Ovary (tissue), 9 donors: ENCODE data around the gene CTNNA1. TPM values are rescaled to one million over a fixed set of nuclear protein-coding genes. Genes with fewer than 3 reads are reported as not detected.
A peak's percentile ranks its signal among the peaks of the same experiment; 100 is the strongest.

Experiments
- DNase-seq, 5 donors: peaks; one replicate each; pipeline ENCODE4 v3.0.0-alpha.2; 2019 to 2020
- H3K27ac ChIP-seq, 2 donors: fragments of 200-600 bp; one replicate each; pipeline versions ENCODE4 v1.5.1 to v1.8.0; 2019 to 2022
- H3K27me3 ChIP-seq: fragments of 200-600 bp; one replicate; pipeline ENCODE4 v1.8.0; 2022
- H3K36me3 ChIP-seq: fragments of 200-600 bp; sonication (generic); one replicate; pipeline ENCODE4 v1.5.1; 2019
- H3K4me1 ChIP-seq: one replicate; pipeline ENCODE4 v1.8.1; 2013; ENCODE audit warnings: mild to moderate bottlenecking, moderate library complexity; ENCODE audit not compliant: insufficient read depth
- H3K4me3 ChIP-seq: fragments of 200-600 bp; sonication (generic); one replicate; pipeline ENCODE4 v1.5.1; 2017
- H3K9me3 ChIP-seq, 2 donors: fragments of 200-600 bp in 1 of 2; sonication (generic) in 1 of 2; one replicate each; pipeline versions ENCODE4 v1.5.1 to v1.8.1; 2013 to 2019; ENCODE audit warnings: mild to moderate bottlenecking in 1 of 2, moderate library complexity in 1 of 2
- CTCF ChIP-seq, 3 donors: fragments of 450-650 bp in 2 of 3; fragments of 200-600 bp in 1 of 3; IDR thresholded peaks; one replicate each; pipeline versions ENCODE4 v1.5.1 to v1.8.0; 2016 to 2022; ENCODE audit warnings: antibody characterized with exemption in 3 of 3, mild to moderate bottlenecking in 1 of 3
- EP300 ChIP-seq: sonication (generic); formaldehyde crosslinking; IDR thresholded peaks from one replicate; pipeline ENCODE4 v1.6.1; 2017; ENCODE audit warnings: antibody characterized with exemption
- POLR2A ChIP-seq: fragments of 450-650 bp; IDR thresholded peaks from one replicate; pipeline ENCODE4 v1.6.1; 2017; ENCODE audit warnings: antibody characterized with exemption, mild to moderate bottlenecking, moderate library complexity
- WGBS, 3 donors: extraction: QIAGEN DNeasy Blood & Tissue Kit in 1 of 3; methylation state at CpG; one replicate each; pipeline versions ENCODE4 v1.1.5 to v1.1.7; 2013 to 2017; 5-methylcytosine and 5-hydroxymethylcytosine counted together
- intact Hi-C, 4 donors: fragments of 100-400 bp; cut with DNase I; formaldehyde crosslinking; loops; one replicate each; pipeline versions ENCODE4 v1.11.0 to v1.15.1; 2022 to 2023
- polyA plus RNA-seq, 2 donors: library from polyadenylated mRNA; stranded (reverse); fragments of 200-250 nt in 1 of 2; fragments of 350-450 nt in 1 of 2; fragmentation: Illumina TruSeq in 1 of 2; extraction: RNeasy Lipid Tissue Mini Kit (QIAGEN cat#74804) in 1 of 2; gene quantifications; one replicate each; pipeline ENCODE4 v1.2.3, GENCODE V29; 2013 to 2014
- total RNA-seq, 7 donors: library from RNA; depleted of rRNA in 2 of 7; stranded (reverse); fragments of >200 nt in 2 of 7; fragmentation: NEBNext Ultra II Directional in 3 of 7; extraction: Animal tissue kit (Norgen Biotek cat#: 25700) in 3 of 7; gene quantifications; one replicate each; pipeline versions ENCODE4 v1.1.0 to v1.2.4, GENCODE V29; 2016 to 2023
- donor health status: DM: no; HTN: no; CAD: no; lungs with moderate emphysema.
- donor health status: DM: no; HTN: no; CAD: no.
- donor health status: Bipolar disorder and iron deficiency.
- donor health status: DM: yes; HTN: yes; CAD: no.
- donor health status: DM: no; HTN: no; CAD: no.
- donor health status: DM: yes; HTN: yes; CAD: no.

Gene CTNNA1
- total and polyA plus RNA-seq, 9 donors: 125 to 306 (median 230) TPM

- no peaks in the 10 kb centered on the region for H3K27me3 ChIP-seq
- peaks cover 10% of the 10 kb centered on the region for H3K4me1 ChIP-seq
- H3K36me3 ChIP-seq: no peaks in the 10 kb centered on the region
- 94 to 96% (median 95%) methylated on average over 4 of the region's 4 CpGs for WGBS, 3 donors
- no peak for DNase-seq
- no peak for TF ChIP-seq EP300
- TF ChIP-seq CTCF (IDR thresholded peaks at IDR 0.05): no peak
- no peak for TF ChIP-seq POLR2A
- no peak overlapping the region for H3K4me3 ChIP-seq
- intact Hi-C loops: no loop called here
- no peaks in the 10 kb centered on the region for H3K9me3 ChIP-seq
- H3K27ac ChIP-seq: no peak overlapping the region
Observed at GRCh38 chr5:138972836-138973235, 219.6 kb downstream of the CTNNA1 start.

- Histone ChIP-seq H3K27ac (peak overlapping the region in 1 of 2 donors; percentile 59), H3K4me1 (peaks cover 10% of the 10 kb centered on the region), H3K27me3 (no peaks in the 10 kb centered on the region), H3K36me3 (no peaks in the 10 kb centered on the region), H3K4me3 (no peak overlapping the region), H3K9me3 (no peaks in the 10 kb centered on the region)
- peak; percentile 59 to 83 (median 75) for DNase-seq
- WGBS, 3 donors: 11 to 18% (median 15%) methylated on average over 8 of the region's 8 CpGs
- TF ChIP-seq CTCF (IDR thresholded peaks at IDR 0.05): no peak
- TF ChIP-seq EP300: no peak
- no peak for TF ChIP-seq POLR2A
- intact Hi-C loops: no loop called here
Observed at GRCh38 chr5:138974227-138975063, 221.2 kb downstream of the CTNNA1 start.

GRCh38 chr5:138975098-138975847, 222.0 kb downstream of the CTNNA1 start:
- Histone ChIP-seq H3K27me3 (no peaks in the 10 kb centered on the region), H3K9me3 (no peaks in the 10 kb centered on the region), H3K4me3 (no peak overlapping the region), H3K4me1 (peaks cover 10% of the 10 kb centered on the region), H3K36me3 (no peaks in the 10 kb centered on the region), H3K27ac (peak overlapping the region in 1 of 2 donors; percentile 59)
- intact Hi-C loops: no loop called here
- TF ChIP-seq POLR2A: no peak
- no peak for TF ChIP-seq EP300
- peak; percentile 65 to 90 (median 77) for DNase-seq
- 69 to 72% (median 70%) methylated on average over 10 of the region's 10 CpGs for WGBS, 3 donors

GRCh38 chr5:138978080-138978479, 224.9 kb downstream of the CTNNA1 start:
- Histone ChIP-seq H3K9me3 (no peaks in the 10 kb centered on the region), H3K4me3 (no peak overlapping the region), H3K27ac (no peak overlapping the region), H3K36me3 (no peaks in the 10 kb centered on the region), H3K4me1 (peaks cover 10% of the 10 kb centered on the region), H3K27me3 (no peaks in the 10 kb centered on the region)
- TF ChIP-seq CTCF (IDR thresholded peaks at IDR 0.05) (no peak), POLR2A (no peak), EP300 (no peak)
- intact Hi-C loops: no loop called here
- 68 to 92% (median 74%) methylated on average over 1 of the region's 1 CpG for WGBS, 3 donors
- no peak for DNase-seq
